ENCODE data around the gene DGKQ. TPM values are rescaled to one million over a fixed set of nuclear protein-coding genes. Genes with fewer than 3 reads are reported as not detected.
A peak's percentile ranks its signal among the peaks of the same experiment; 100 is the strongest.

The DGKQ gene
- total RNA-seq, 2 donors from 2014 or later = 7.8 to 7.9 TPM

DNA sequence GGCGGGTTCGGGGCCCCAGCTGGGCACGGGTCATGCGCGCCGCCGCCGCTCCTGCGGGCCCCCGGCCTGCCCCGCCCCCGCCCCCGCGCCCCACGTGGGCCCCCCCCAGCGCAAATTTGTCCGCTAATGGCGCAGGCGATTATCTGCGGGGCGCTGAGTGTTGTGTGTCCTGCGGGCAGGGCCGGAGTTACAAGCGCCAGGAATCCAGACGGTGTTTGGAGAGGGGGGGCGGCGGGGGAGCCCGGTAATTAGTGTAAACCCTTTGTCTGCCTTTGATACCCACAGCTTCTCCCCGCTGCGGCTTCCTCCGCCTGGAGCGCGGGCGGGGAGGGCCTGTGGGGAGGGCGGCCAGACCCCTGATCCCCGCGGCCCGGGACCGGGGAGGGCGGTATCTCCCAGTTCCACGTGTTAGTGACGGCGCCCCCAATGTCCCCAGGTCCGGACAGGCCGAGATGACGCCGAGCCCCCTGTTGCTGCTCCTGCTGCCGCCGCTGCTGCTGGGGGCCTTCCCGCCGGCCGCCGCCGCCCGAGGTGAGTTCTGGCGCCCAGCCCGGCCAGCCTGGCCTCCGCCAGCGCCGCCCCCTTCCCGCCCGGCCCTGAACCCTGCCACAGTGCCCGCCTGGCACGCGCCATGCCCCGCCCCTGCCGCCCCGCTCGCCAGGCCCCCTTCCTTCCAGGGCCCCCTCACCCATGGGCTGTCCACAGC lies 38.8 kb upstream of the DGKQ start:
- DNase-seq (ENCODE audit: low spot score in 2 of 2) (peak in 1 of 2 donors; percentile 21), ATAC-seq (peak in 1 of 2 donors; percentile 2)
- Mint-ChIP-seq H3K27ac (no peak overlapping the region), H3K36me3 (peaks cover 0 to 9% of the 10 kb centered on the region in 2 donors), H3K9me3 (no peaks in the 10 kb centered on the region)

- no peak for ATAC-seq
- Mint-ChIP-seq H3K36me3 (peaks cover 0 to 9% of the 10 kb centered on the region in 2 donors), H3K27ac (no peak overlapping the region)
Observed at GRCh38 chr4:1011666-1012033, 38.3 kb upstream of the DGKQ start.

GRCh38 chr4:1011022-1011665 lies 37.8 kb upstream of the DGKQ start, which contains the start of gene FGFRL1:
FGFRL1 (plus strand) TSS chr4:1011626; CDS start chr4:1012486, 860 bp downstream.
- H3K27ac Mint-ChIP-seq = peak within 1 kb of the TSS; percentile 61 to 72
- no peaks in the 10 kb centered on the region for H3K9me3 Mint-ChIP-seq
- ATAC-seq = peak; percentile 56 to 73
- peak; percentile 88 to 96 for DNase-seq (ENCODE audit: low spot score in 2 of 2)
- H3K36me3 Mint-ChIP-seq = peaks cover 0 to 9% of the 10 kb centered on the region in 2 donors

More at GRCh38 chr4:1011666-1012033, 38.3 kb upstream of the DGKQ start:
- H3K9me3 Mint-ChIP-seq = no peaks in the 10 kb centered on the region
- no peak for DNase-seq (ENCODE audit: low spot score in 2 of 2)

DNA sequence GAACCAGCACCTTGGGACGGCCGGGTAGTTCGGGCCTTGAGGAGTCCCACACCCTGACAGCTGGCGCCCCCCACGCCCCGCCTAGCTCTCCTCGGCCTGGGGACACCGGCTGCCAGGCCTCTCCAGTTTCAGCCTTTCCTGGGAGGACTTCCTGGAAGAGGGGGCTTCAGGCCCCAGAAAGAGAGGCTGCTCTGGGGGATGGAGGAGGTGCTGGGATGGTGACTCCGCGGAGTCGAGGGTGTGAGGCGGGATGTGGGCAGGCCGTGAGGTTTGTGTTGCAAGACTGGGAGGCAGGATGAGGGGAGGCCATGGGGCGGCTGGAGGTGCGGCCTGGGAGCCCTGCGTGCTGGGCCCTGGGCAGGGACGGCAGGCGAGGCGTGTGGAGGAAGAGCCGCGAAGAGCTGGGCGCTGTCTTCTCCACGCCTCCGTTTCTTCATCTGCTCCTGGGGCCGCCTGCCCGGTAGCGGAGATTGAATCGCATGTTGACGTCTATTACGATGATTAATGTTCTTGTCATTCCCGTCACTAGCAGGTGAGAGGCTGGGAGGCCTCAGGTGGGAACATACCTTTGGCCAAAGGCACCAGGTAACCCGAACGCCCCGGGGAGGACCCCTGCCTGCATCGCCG lies 37.1 kb upstream of the DGKQ start:
- peaks cover 0 to 9% of the 10 kb centered on the region in 2 donors for H3K36me3 Mint-ChIP-seq

GRCh38 chr4:1009542-1010394 lies 36.4 kb upstream of the DGKQ start:
- ATAC-seq (peak; percentile 19 to 52), DNase-seq (ENCODE audit: low spot score in 2 of 2) (peak; percentile 71 to 75)
- H3K36me3 Mint-ChIP-seq = peaks cover 0 to 9% of the 10 kb centered on the region in 2 donors
- no peaks in the 10 kb centered on the region for H3K9me3 Mint-ChIP-seq
- peak overlapping the region in 1 of 2 donors; percentile 72 for H3K27ac Mint-ChIP-seq

More for the DNA sequence above, 37.1 kb upstream of the DGKQ start:
- H3K9me3 Mint-ChIP-seq = no peaks in the 10 kb centered on the region
- DNase-seq (ENCODE audit: low spot score in 2 of 2) (peak; percentile 72 to 87), ATAC-seq (peak; percentile 61 to 78)
- peak overlapping the region; percentile 61 to 72 for H3K27ac Mint-ChIP-seq

DNA sequence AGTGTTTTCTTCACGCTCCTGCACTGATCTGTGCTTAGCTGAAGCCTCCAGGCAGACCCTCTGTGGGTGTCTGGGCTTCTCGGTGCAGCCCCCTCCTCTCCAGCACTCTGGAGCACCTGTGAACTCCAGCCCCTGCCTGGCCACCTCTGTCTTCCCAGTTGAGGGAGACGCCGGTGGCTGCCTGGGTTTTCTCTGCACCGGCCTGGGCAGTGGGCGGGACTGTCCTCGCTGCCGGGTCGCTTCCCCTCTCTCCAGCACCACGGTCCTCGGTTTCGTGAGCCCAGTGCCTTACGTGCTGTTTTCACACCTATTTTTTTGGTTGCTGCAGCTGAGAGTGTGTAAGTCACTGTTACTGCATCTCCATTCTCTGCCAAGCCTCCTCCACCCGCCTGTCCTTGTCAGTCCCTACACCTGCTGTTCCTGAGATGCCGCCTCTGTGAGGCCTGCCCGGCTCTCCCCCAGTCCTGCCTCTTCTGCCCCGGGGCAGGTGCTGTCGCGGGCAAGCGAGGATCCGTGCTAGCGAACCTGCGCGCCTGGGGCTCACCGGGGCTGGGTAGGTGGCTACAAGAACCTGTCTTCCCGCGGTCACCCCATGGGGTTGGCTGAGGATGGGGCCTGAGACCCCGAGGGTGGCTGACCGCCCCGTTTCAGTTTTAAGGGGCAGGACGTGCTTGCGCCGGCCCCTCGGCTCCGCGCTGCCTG lies 35.6 kb upstream of the DGKQ start:
- no peak for ATAC-seq

GRCh38 chr4:1006856-1007255 lies 33.5 kb upstream of the DGKQ start:
- H3K9me3 Mint-ChIP-seq = no peaks in the 10 kb centered on the region
- DNase-seq (ENCODE audit: low spot score in 2 of 2) (no peak), ATAC-seq (no peak)
- H3K36me3 Mint-ChIP-seq = peaks cover 0 to 9% of the 10 kb centered on the region in 2 donors
- H3K27ac Mint-ChIP-seq = no peak overlapping the region

More for the DNA sequence above, 35.6 kb upstream of the DGKQ start:
- DNase-seq (ENCODE audit: low spot score in 2 of 2) = peak in 1 of 2 donors; percentile 45
- Mint-ChIP-seq H3K9me3 (no peaks in the 10 kb centered on the region), H3K36me3 (peaks cover 0 to 9% of the 10 kb centered on the region in 2 donors), H3K27ac (no peak overlapping the region)

GRCh38 chr4:1004557-1005485 lies 31.5 kb upstream of the DGKQ start:
- H3K9me3 Mint-ChIP-seq = no peaks in the 10 kb centered on the region
- no peak overlapping the region for H3K27ac Mint-ChIP-seq
- ATAC-seq (no peak), DNase-seq (ENCODE audit: low spot score in 2 of 2) (no peak)
- H3K36me3 Mint-ChIP-seq = peaks cover 0 to 9% of the 10 kb centered on the region in 2 donors

DNA sequence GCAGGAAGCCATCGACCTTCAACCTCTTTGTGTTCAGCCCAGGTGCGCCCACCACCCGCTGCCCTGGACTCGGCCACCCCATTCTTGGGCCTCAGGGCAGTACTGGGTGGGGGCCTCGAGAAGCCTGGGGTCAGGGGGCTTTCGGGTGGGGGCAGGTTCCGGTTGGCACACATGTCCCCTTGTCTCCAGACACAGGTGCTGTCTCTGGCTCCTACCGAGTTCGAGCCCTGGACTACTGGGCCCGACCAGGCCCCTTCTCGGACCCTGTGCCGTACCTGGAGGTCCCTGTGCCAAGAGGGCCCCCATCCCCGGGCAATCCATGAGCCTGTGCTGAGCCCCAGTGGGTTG lies 30.7 kb upstream of the DGKQ start:
- DNase-seq (ENCODE audit: low spot score in 2 of 2) (no peak), ATAC-seq (no peak)
- H3K27ac Mint-ChIP-seq = no peak overlapping the region
- H3K36me3 Mint-ChIP-seq = peaks cover 0 to 9% of the 10 kb centered on the region in 2 donors
- no peaks in the 10 kb centered on the region for H3K9me3 Mint-ChIP-seq

- Mint-ChIP-seq H3K27ac (no peak overlapping the region), H3K9me3 (no peaks in the 10 kb centered on the region), H3K36me3 (peaks cover 0 to 6% of the 10 kb centered on the region in 2 donors)
- ATAC-seq (no peak), DNase-seq (ENCODE audit: low spot score in 2 of 2) (no peak)
Observed at GRCh38 chr4:1003271-1004070, 30.1 kb upstream of the DGKQ start.

GRCh38 chr4:1002631-1003251 lies 29.4 kb upstream of the DGKQ start:
- Mint-ChIP-seq H3K27ac (no peak overlapping the region), H3K9me3 (no peaks in the 10 kb centered on the region), H3K36me3 (no peaks in the 10 kb centered on the region)
- ATAC-seq = peak in 1 of 2 donors; percentile 2
- no peak for DNase-seq (ENCODE audit: low spot score in 2 of 2)

DNA sequence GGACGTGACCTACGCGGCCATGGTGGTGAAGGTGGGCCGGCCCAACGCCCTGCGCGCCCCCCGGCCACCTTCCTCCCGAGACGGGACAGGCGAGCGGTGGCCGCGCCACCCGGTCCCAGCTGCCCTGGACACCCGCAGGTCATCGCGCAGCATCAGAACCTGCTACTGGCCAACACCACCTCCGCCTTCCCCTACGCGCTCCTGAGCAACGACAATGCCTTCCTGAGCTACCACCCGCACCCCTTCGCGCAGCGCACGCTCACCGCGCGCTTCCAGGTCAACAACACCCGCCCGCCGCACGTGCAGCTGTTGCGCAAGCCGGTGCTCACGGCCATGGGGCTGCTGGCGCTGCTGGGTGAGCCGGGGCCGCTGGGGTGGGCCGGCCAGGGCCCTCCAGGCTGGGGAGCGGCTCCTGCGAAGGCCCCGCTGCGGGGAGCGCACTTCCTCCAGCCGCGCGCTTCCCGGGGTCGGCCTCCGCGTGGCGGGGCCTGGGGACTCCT lies 28.8 kb upstream of the DGKQ start:
- ATAC-seq = peak in 1 of 2 donors; percentile 6
- Mint-ChIP-seq H3K27ac (no peak overlapping the region), H3K36me3 (no peaks in the 10 kb centered on the region), H3K9me3 (no peaks in the 10 kb centered on the region)
- DNase-seq (ENCODE audit: low spot score in 2 of 2) = no peak

DNA sequence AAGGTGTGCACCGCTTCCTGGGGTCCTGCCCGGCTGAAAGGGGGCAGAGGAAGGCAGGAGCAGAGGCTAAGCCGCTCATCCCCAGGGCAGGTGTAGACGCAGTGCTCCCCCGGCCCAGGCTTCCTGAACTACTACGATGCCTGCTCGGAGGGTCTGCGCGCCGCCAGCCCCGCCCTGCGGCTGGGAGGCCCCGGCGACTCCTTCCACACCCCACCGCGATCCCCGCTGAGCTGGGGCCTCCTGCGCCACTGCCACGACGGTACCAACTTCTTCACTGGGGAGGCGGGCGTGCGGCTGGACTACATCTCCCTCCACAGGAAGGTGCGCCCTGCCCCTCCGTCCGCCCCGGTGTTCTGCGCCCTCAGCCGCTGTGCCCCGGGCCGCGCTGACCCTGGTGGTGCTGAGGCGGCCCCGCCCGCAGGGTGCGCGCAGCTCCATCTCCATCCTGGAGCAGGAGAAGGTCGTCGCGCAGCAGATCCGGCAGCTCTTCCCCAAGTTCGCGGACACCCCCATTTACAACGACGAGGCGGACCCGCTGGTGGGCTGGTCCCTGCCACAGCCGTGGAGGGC lies 28.3 kb upstream of the DGKQ start:
- ATAC-seq (no peak), DNase-seq (ENCODE audit: low spot score in 2 of 2) (no peak)
- H3K27ac Mint-ChIP-seq = no peak overlapping the region
- H3K9me3 Mint-ChIP-seq = no peaks in the 10 kb centered on the region
- no peaks in the 10 kb centered on the region for H3K36me3 Mint-ChIP-seq
